Skin of body (tissue), 2 donors: ENCODE results near the gene PEA15. TPM values are rescaled to one million over a fixed set of nuclear protein-coding genes. Genes with fewer than 3 reads are reported as not detected.
A peak's percentile ranks its signal among the peaks of the same experiment; 100 is the strongest.

Experiments
- DNase-seq: peaks from one replicate; lab custom pipeline; 2025; lab: John Stamatoyannopoulos, UW
- total RNA-seq: library from RNA; depleted of rRNA; stranded (reverse); fragments of >200 nt; gene quantifications from one replicate; pipeline ENCODE4 v1.2.3, GENCODE V29; 2014

PEA15 gene
- total RNA-seq, 1 donor from 2014 or later, result 26.8 TPM

DNA sequence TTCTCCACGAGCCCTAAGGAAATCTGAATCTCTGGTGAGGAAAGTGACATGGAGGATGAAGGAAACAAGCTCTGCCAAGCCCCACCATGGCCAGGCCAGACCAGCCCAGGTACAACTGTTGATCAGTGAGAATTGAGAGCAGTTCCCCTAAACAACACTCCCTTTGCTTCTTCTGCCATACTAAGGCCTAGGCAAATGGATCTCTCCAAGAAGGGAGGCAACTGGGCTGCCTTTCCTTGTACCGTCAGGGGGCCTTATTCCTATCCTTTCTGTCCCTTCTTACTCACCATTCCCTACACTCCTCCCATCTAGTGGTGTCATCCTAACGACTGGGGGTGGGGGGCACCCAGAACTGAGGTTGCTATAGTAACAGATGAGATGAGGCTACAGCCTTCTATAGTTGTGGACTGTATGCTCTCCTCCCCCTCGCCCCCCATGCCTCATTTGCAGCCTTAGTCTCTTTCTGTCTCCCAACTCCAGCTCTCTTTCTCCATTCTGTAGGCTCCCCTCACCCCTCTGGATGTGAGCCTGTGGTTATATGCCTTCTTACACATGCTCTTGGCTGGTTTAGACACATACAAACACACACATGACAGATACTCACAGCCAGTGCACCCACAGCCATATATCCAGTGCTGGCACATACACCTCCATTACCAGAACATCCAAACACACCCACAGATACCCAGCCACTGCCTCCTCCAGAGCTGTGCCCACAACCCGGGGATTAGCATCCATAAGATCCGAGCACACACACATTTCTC, 3.6 kb downstream of the PEA15 start:
- DNase-seq, result no peak

DNA sequence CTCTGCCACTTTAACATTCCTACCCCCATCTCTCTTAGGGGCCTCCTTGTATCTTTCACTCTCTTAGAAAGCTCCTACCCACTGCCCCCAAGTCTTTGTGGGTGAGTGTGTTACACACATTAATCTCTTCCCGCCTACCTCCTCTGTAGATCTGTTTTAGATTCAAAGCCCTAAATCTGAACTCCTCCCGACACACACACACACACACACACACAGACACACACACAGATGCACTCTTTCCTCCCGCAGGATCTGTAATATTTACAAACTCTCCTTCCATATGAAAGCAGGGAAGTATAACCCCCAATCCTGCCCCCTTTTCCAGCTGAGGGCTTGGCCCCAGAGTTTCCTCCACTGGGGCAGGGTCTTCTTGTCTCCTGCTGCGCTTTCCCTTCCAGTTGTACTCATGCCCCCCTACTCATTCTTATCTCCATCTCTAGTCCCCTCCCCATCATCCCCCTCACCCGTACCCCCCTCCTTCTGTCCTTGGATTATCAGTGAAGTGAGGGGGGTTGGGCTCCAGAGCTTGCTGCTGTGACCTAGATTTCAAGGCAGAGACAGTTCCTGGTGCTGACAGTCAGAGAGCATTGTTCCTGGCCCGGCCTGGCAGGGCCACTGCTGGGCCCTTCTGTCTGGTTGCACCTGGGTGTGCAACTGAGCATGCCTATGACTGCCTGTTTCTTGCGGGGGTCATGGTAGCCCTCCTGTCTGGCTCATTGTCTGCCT, 4.3 kb downstream of the PEA15 start:
- no peak for DNase-seq

- no peak for DNase-seq
Measured at GRCh38 chr1:160210561-160210960, 5.4 kb downstream of the PEA15 start.

DNA sequence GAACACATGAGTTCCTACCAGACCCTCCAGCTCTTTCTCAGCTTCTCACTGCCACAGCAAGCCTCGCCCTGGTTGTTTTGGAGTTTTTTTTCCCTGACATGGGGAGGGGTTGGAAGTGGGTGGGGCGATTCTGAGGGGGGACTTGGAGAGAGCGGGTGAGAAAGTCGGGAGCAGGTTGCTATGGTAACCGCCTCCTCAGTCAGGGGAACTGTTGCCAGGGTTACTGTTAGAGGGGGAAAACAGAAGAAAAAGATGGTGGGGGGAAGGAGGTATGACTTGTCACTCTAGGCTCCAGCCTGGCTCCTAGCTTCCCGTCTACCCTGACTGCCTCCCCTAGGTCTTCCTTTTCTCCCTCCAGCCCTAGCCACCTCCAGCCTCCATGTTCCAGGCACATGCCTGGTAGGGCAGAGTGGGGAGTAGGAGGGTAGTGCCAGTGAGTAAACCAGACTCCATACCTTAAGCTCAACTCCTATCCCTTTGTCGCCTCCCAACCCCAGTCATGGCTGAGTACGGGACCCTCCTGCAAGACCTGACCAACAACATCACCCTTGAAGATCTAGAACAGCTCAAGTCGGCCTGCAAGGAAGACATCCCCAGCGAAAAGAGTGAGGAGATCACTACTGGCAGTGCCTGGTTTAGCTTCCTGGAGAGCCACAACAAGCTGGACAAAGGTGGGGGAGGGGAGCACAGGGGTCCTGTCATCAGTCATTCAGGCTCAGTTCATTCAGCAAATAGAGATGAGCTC, 6.0 kb downstream of the PEA15 start:
- DNase-seq, result no peak

GRCh38 chr1:160214481-160215140, 9.4 kb downstream of the PEA15 start:
- no peak for DNase-seq

GRCh38 chr1:160216301-160216700, 11.1 kb downstream of the PEA15 start:
- no peak for DNase-seq

DNA sequence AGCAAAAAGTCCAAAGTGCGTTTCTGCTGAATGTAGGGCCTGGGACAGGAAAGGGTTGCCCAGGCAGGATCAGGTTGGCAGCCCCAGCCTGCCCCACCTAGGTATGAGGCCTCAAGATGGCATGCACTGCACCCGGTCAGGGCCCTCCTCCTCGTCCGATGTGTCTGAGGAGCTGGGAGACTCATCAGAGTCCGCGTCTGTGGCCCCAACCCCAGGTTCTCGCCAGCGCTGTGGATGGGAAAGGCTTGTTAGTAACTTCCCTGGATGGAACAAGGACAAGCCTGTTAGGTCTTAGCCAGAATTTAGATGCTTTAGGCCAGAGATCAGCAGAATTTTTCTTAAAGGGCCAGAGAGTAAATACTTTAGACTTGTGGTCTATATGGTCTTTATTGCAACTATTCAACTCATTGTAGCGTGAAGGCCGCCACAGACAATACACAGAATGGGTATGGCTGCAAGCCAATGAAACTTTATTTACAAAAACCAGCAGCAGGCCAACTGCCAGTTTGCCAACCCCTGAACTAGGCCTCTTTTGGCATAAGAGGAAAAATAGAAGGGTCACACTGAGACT, 12.4 kb downstream of the PEA15 start:
- peak; percentile 7 for DNase-seq

DNA sequence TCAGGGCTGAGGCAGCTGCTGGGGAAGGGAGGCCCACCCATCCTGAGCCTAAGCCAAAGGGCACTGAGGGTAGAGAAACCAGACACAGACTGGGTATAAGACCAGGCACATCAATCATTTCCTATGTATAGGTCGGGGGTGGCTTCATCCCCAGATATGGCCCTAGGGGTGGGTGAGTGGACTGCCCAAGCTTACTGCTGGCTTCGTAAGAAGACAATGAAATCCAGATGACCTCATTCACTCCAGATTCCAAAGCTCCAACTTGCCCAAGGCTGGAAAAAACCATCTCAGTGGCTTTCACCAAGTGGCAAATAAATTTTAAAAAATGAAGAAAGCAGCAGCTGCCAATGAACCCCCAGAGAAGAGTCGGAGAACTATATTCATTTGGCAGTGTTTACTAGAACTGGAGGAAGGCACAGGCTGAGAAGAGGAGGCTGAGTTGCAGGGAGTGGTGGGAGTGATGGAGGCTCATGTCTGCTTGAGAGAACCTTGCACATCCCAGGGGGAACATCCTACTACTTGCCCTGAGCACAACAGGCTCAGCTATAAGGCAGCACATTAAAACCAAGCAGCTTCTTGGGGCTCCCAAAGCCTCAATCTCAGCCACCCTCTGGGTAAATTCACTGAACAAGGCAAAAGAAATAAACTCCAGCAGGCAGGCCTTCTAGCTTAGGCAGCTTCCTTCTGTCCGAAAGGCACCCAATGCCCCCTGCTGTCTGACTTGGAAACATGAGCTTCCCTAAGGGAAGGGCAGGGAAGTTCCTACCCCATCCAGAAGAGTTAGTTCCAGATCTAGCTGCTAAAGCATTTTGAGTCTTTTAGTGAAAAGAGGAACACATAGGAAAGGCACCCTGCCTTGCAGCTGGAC, 14.1 kb downstream of the PEA15 start:
- peak; percentile 16 for DNase-seq

DNA sequence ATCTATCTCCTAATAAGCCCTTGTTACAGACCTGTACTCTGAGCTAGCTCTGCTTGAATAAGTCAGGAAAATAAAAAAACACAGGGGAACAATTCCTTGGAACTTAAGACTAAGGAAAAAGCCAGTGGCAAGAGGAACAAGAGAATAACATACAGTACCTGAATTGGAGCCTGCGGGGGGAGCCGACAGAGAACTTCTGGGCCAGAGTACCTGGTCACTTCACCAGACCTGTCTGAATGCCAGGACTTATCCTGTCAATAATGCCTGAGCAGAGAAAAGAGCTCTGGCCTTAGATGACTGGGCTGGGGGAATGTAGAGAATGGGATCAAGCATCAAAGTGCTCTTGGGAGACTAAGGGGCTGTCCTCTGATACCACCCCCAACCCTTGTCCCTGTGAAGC, 15.1 kb downstream of the PEA15 start:
- DNase-seq, result no peak

GRCh38 chr1:160221089-160221488, 15.9 kb downstream of the PEA15 start:
- DNase-seq, result no peak

DNA sequence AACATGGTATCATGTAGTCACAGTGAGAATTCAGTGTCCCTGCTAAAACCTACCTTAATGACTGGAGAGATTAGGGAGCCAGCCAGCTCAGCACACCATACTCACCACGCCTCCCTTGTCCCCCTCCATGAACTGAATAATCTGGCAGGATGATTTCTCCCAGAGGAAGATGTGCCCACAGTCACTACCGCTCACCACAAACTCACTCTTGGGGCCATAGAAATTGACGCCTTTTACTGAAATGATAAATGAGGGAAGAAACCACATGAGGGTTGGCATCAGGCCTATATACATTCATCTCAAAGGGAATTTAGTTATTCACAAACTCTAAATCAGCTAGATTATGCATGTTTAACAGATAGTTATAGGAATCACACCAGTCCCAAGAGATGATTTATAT, 17.4 kb downstream of the PEA15 start:
- no peak for DNase-seq

DNA sequence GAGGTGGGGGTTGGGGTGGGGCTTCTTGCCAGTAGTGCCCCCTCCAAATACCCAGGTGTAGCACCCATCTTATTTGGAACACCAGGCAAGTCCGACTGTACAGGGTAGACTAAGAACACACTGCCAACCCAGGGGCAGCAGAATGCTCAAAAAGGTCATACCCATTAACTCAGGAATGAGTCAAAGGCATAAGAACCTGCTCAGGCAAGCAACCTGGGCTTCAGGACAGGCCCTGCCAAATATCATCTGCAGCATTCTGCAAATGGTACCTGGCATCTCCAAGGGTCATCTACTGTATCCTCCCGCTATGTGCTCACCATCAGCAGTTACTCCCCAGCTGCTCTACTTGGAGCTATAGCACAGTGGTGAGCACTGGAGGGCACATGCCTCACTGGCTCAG, 19.4 kb downstream of the PEA15 start:
- no peak for DNase-seq

DNA sequence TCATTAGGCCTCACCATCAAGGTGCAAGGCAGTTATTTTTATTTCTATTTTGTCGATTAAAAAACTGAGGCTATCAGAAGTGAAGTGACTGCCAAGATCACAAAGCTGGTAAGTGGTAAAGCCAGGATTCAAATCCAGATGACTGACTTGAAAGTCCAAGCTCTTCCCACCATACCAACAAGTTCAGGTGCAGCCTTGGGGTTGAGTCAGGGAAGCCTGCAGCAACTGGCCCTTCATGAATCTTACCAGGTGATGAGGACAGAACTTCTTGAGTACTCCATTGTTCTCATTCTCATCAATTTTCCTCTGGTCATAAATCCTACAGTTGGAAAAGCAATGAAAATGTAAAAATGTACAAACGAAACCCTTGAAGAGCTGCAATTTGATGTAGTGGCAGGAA, 20.2 kb downstream of the PEA15 start:
- DNase-seq, result no peak

DNA sequence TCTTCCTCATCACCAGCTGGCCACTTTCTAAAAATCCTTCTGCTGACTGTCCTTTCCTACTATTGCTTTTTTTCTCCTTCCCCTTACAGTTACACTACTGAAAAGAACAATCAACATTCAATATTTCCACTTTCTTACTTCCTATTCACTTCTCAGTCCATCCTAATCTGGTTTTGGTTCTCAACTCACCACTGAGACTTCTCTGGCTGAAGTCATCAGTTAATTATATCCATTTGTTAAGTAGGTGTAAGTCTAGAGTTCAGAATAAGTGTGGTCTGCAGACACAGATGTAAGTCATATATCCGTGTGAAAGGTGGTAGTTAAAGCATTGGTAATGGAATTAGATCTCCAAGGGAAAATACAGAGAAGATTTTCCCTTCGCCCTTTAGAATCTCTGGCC, 21.4 kb downstream of the PEA15 start:
- DNase-seq, result no peak

- no peak for DNase-seq
Measured at GRCh38 chr1:160227034-160227433, 21.9 kb downstream of the PEA15 start.

DNA sequence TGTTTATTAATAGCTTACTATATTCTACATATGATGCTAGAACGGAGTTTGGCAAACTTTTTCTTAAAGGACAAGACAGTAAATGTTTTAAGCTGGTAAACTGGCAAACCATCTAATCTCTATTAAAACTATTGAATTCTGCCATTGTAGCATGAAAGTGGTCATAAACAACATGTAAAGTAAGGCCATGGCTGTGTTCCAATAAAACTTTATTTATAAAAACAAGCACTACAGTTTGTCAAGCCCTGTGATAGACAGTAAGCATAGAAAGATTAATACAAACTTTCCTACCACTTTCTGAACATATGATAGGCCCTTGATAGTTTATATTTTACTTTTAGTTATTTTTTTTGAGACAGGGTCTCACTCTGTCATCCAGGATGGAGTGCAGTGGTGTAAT, 22.4 kb downstream of the PEA15 start:
- DNase-seq, result no peak

DNA sequence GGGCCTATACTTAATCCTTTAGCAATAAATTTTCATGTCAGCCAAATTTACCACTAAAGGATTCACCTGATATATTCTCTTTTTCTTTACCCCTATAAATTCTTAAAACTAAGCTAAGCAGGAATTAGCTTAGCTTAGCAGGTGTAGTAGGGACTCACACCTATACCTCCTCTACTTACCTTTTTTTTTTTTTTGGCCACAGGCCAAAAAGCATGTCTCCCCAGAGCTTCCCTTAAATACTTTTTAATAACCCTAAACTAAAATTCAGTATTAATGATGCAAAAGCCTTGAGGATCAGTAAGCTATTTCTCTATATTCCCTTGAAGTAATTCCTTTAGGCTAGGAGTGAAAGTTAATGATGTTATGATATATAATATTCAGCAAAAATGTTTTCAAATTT, 23.2 kb downstream of the PEA15 start:
- DNase-seq, result no peak

GRCh38 chr1:160232911-160233310, 27.7 kb downstream of the PEA15 start:
- DNase-seq, result no peak

GRCh38 chr1:160236806-160237205, 31.6 kb downstream of the PEA15 start:
- DNase-seq, result no peak

GRCh38 chr1:160237558-160237957, 32.4 kb downstream of the PEA15 start:
- DNase-seq, result no peak

- DNase-seq, result no peak
Measured at GRCh38 chr1:160238408-160238807, 33.2 kb downstream of the PEA15 start.
